Sigmoid colon (tissue), 7 donors: ENCODE data around the gene PSMC3. TPM values are rescaled to one million over a fixed set of nuclear protein-coding genes. Genes with fewer than 3 reads are reported as not detected.

Source experiments
- DNase-seq: peaks from one replicate; pipeline ENCODE4 v3.0.0-alpha.2; 2019
- H3K27ac ChIP-seq, 4 donors: fragments of 200-600 bp; sonication (generic); one replicate each; pipeline ENCODE4 v1.5.1; 2016 to 2019; ENCODE audit warnings: mild to moderate bottlenecking in 1 of 4
- H3K27me3 ChIP-seq, 3 donors: fragments of 200-600 bp; sonication (generic); one replicate each; pipeline ENCODE4 v1.5.1; 2019; ENCODE audit warnings: mild to moderate bottlenecking in 1 of 3
- H3K36me3 ChIP-seq, 4 donors: fragments of 200-600 bp; sonication (generic); one replicate each; pipeline ENCODE4 v1.5.1; 2016 to 2019
- H3K4me1 ChIP-seq, 4 donors: fragments of 200-600 bp; sonication (generic); one replicate each; pipeline ENCODE4 v1.5.1; 2017 to 2019
- H3K4me3 ChIP-seq, 4 donors: fragments of 200-600 bp; sonication (generic); one replicate each; pipeline ENCODE4 v1.5.1; 2017 to 2019; ENCODE audit warnings: mild to moderate bottlenecking in 2 of 4, moderate library complexity in 1 of 4
- H3K9me3 ChIP-seq, 4 donors: fragments of 200-600 bp in 3 of 4; sonication (generic) in 3 of 4; one replicate each; pipeline versions ENCODE4 v1.5.1 to v1.6.1; 2013 to 2019
- CTCF ChIP-seq, 4 experiments: fragments of 450-650 bp in 3 of 4; fragments of 200-600 bp in 1 of 4; IDR thresholded peaks; one replicate each; pipeline ENCODE4 v1.5.1; 2016 to 2019; ENCODE audit warnings: antibody characterized with exemption in 4 of 4, mild to moderate bottlenecking in 3 of 4, moderate library complexity in 2 of 4
- EP300 ChIP-seq, 4 donors: sonication (generic); formaldehyde crosslinking; IDR thresholded peaks; one replicate each; pipeline ENCODE4 v1.6.1; 2017; ENCODE audit warnings: antibody characterized with exemption in 4 of 4
- POLR2A ChIP-seq, 2 donors: fragments of 450-650 bp; IDR thresholded peaks; one replicate each; pipeline ENCODE4 v1.6.1; 2016; ENCODE audit warnings: antibody characterized with exemption in 2 of 2, mild to moderate bottlenecking in 2 of 2, moderate library complexity in 2 of 2
- POLR2AphosphoS5 ChIP-seq, 4 donors: sonication (generic); formaldehyde crosslinking; IDR thresholded peaks; one replicate each; pipeline ENCODE4 v1.6.1; 2017; ENCODE audit warnings: antibody characterized with exemption in 4 of 4
- WGBS, 2 donors: extraction: QIAGEN DNeasy Blood & Tissue Kit; methylation state at CpG; one replicate each; pipeline ENCODE4 v1.1.7; 2013; 5-methylcytosine and 5-hydroxymethylcytosine counted together
- intact Hi-C: fragments of 100-400 bp; cut with DNase I; formaldehyde crosslinking; loops from one replicate; pipeline ENCODE4 v1.15.1; 2023
- polyA plus RNA-seq, 3 donors: library from polyadenylated mRNA; stranded (reverse); fragments of 200-250 nt; gene quantifications; one replicate each; pipeline ENCODE4 v1.2.3, GENCODE V29; 2013
- total RNA-seq, 4 donors: library from RNA; depleted of rRNA; stranded (reverse); fragments of >200 nt; gene quantifications; one replicate each; pipeline ENCODE4 v1.1.0, GENCODE V29; 2016
- donor health status: healthy with polysubstance abuse.
- donor health status: Bipolar disorder and iron deficiency.
- donor health status: healthy.

Gene PSMC3
- total and polyA plus RNA-seq, 7 donors = 104 to 202 (median 151) TPM

GRCh38 chr11:47408598-47409439 is 17.4 kb downstream of the PSMC3 start:
- intact Hi-C loops = loop anchor here (1.0 to 5.0 kb wide), 6 partner anchors 17 to 438 kb away; partner anchors contain the start of genes FNBP4, KBTBD4, MADD and NDUFS3
- Histone ChIP-seq H3K9me3 (no peaks in the 10 kb centered on the region), H3K27me3 (no peaks in the 10 kb centered on the region), H3K27ac (peak overlapping the region; percentile 84 to 96 (median 95)), H3K36me3 (peaks cover 2 to 37% (median 14%) of the 10 kb centered on the region in 4 donors), H3K4me3 (peak overlapping the region; percentile 61 to 85 (median 77)), H3K4me1 (peaks cover 0 to 51% (median 34%) of the 10 kb centered on the region in 4 donors)
- DNase-seq = peak; percentile 85
- 6 to 11% methylated on average over 50 of the region's 50 CpGs for WGBS, 2 donors
- TF ChIP-seq CTCF (IDR thresholded peaks at IDR 0.05) = no peak
- TF ChIP-seq POLR2AphosphoS5 (IDR thresholded peaks at IDR 0.05) = peak in 2 of 4 donors; percentile 31 to 60

GRCh38 chr11:47407746-47408590 is 18.3 kb downstream of the PSMC3 start, which contains the start of gene SLC39A13:
TSS of gene SLC39A13 (plus strand) at chr11:47408590. CDS start at chr11:47410095, 1,505 bp downstream.
- Histone ChIP-seq H3K27me3 (no peaks in the 10 kb centered on the region), H3K27ac (peak within 1 kb of the TSS; percentile 84 to 96 (median 95)), H3K36me3 (peaks cover 0 to 28% (median 8%) of the 10 kb centered on the region in 4 donors), H3K9me3 (no peaks in the 10 kb centered on the region), H3K4me1 (peaks cover 0 to 44% (median 29%) of the 10 kb centered on the region in 4 donors), H3K4me3 (peak within 1 kb of the TSS; percentile 61 to 85 (median 77))
- TF ChIP-seq EP300 (IDR thresholded peaks at IDR 0.05) (peak in 1 of 4 donors; percentile 20), POLR2AphosphoS5 (IDR thresholded peaks at IDR 0.05) (peak; percentile 84 to 98 (median 94)), POLR2A (IDR thresholded peaks at IDR 0.05) (peak; percentile 57 to 58), CTCF (IDR thresholded peaks at IDR 0.05) (peak; percentile 30 to 75 (median 63))
- peak; percentile 98 for DNase-seq
- intact Hi-C loops = loop anchor here (1.0 to 5.0 kb wide), 7 partner anchors 18 to 439 kb away; partner anchors contain the start of genes FNBP4, KBTBD4, MADD and NDUFS3
- WGBS, 2 donors = 1% methylated on average over 70 of the region's 70 CpGs

- peak; percentile 70 for DNase-seq
- intact Hi-C loops = loop anchor here (2.0 to 5.0 kb wide), 6 partner anchors 32 to 440 kb away; partner anchors contain the start of genes FNBP4, KBTBD4, MADD and NDUFS3
- peak overlapping the region; percentile 84 to 96 (median 95) for H3K27ac ChIP-seq
- H3K27me3 ChIP-seq = no peaks in the 10 kb centered on the region
- H3K4me1 ChIP-seq = peaks cover 0 to 43% (median 29%) of the 10 kb centered on the region in 4 donors
- TF ChIP-seq POLR2AphosphoS5 (IDR thresholded peaks at IDR 0.05) (no peak), POLR2A (IDR thresholded peaks at IDR 0.05) (no peak), CTCF (IDR thresholded peaks at IDR 0.05) (no peak)
- H3K9me3 ChIP-seq = no peaks in the 10 kb centered on the region
- peak overlapping the region; percentile 40 to 83 (median 66) for H3K4me3 ChIP-seq
- WGBS, 2 donors = 61 to 66% methylated on average over 12 of the region's 12 CpGs
- peaks cover 0 to 21% (median 8%) of the 10 kb centered on the region in 4 donors for H3K36me3 ChIP-seq
Observed at GRCh38 chr11:47406896-47407745, 19.1 kb downstream of the PSMC3 start.

- Histone ChIP-seq H3K36me3 (no peaks in the 10 kb centered on the region), H3K27ac (no peak overlapping the region), H3K4me1 (peaks cover 0 to 31% (median 24%) of the 10 kb centered on the region in 4 donors), H3K9me3 (no peaks in the 10 kb centered on the region), H3K4me3 (no peak overlapping the region), H3K27me3 (no peaks in the 10 kb centered on the region)
- no peak for DNase-seq
- intact Hi-C loops = no loop called here
- TF ChIP-seq CTCF (IDR thresholded peaks at IDR 0.05) (no peak), EP300 (IDR thresholded peaks at IDR 0.05) (no peak), POLR2AphosphoS5 (IDR thresholded peaks at IDR 0.05) (no peak), POLR2A (IDR thresholded peaks at IDR 0.05) (no peak)
- WGBS, 2 donors = 77 to 88% methylated on average over 3 of the region's 3 CpGs
Observed at GRCh38 chr11:47403571-47403970, 22.7 kb downstream of the PSMC3 start.
